Measurements from ENCODE around the gene PLEKHG2.

Gene PLEKHG2

DNA sequence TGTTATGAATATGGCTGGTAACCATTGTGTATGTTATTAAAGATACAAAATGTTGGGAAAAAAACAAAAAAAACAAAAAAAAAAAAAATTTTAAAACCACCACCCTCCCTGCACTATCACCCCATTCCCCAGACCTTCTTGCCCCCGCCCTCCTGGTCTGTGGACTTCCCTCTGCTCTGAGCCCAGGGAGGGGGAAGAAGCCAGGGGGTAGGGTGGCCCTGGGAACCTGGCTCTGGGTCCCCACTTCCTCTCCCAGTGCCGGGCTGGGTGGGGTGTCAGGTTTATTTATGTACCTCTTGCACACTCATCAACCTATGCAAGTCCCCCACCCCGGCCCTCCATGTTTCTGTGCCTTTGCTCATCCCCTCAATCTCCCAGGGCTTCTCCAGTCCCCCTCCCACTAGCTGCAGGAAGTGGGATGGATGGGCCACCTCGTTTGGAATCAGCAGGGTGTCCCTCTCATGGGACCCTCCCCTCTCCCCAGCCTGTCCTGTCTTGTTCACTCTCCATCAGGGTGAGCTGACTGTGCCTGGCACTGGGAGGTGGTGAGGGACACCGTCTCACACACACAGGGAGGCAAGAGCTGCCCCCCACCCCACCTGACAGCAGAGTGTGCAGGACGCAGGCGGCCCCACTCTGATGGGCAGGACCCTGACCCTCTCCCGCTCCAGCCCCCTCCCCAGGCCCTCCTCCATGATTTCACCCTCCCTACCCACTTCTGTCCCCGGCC, 27.5 kb upstream of the PLEKHG2 start:
- FAIRE-seq, result no peak

DNA sequence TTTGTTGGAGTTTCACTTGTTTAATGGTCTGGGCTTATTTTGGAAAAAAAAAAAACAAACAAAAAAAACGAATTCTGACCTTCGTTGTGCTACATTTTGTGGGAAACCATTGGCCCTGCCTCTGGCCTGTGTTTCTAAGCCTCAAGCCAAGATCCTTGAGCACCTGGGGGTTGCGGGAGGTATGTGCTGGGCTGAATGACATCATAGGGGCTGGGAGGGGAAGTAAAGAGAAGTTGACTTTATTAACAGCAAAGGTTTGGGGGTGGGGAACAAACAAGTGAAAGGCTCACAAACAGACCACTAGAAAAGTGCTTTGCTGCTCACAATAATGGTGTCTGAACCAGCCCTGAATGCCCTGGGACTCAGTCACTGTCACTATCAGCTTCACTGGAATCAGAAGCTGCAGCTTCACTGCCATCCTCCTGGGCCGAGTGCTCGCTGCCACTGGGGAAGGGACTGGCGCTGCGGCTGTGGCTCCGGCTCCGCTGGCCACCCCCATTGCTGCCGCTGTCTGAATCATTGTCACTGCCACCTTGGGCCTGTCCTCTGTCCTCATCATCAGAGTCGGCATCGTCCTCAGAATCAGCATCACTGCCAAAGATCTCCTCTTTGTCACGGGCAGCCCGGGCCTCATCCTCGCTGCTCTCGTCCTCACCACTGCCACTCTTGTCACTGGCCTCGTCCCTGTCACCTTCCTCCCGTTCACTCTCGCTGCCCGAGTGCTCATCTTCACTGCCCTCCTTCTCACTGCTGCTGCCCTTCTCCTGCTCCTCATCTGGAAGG, 26.6 kb upstream of the PLEKHG2 start:
- FAIRE-seq, result no peak

DNA sequence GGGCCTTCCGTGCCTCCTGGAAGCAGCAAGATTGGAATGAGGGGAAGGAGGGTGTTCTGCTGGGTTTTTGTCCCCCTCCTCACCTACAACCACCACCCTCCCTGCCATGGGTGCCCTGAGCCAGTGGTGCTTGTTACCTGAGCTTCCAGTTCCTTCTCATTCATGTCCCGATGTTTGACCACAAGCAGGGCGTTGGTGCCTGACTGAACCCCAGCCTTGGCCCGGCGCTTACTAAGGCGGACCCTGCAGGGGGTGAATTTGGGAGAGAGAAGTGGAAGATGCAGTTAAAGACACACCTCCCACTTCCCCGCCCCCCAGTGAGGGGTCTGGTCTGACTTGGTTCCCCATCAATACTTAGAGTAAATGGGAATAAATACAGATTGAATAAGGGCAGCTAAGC, 25.9 kb upstream of the PLEKHG2 start:
- FAIRE-seq, result no peak

DNA sequence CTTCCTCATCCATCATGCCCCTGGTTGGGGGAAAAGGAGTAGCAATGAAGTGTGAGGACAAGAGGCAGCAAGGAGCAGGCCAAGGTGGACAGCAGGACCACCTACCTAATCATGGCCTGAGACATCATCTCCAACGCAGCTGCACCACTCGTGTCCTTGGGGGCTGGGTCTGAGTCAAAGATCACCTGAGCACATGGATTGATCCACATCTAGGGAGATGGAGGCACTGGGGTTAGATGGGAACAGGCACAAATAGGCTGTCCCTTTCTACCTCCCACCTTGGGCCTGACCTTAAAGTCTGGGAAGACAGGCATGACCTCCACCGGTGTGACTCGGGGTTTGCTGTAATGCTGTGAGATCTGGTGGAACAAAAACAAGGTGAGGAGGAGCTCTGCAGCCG, 23.8 kb upstream of the PLEKHG2 start:
- FAIRE-seq, result no peak

DNA sequence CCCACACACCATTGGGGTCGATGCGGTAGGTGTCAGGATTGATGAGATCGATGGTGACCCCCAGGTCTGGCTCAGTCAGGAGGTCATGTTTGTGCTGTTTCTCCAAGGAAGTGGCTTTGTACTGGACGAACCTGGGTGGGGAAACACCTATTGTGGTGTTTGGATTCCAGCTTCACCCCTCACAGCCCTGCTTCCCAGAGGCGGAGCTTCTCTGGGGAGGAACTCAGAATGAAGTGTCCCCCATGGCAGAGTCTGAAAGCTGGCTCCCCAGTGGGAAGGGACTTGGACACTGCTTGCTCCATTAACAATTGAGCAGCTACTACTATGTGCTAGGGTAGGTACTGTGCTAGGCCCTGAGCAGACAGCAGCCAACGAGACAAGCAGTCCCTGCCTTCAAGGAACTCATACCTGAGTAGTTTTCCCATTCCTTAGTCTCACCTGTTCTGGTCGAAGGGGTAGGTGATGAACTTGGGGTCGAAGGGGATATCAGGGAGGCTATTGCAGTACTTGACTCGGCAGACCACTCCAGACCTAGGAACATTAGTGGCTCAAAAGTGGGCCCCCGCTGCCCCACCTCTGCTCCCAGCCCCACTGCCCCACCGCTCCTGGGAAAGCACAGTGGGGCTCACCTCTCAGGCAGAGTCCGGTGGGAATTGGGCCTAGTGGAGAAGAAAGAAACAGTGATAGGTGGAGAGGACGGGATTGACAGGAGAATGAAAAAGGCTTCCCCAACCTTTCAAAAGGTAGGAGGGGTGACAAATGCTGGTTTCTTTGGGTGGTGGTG, 22.6 kb upstream of the PLEKHG2 start:
- no peak for FAIRE-seq

DNA sequence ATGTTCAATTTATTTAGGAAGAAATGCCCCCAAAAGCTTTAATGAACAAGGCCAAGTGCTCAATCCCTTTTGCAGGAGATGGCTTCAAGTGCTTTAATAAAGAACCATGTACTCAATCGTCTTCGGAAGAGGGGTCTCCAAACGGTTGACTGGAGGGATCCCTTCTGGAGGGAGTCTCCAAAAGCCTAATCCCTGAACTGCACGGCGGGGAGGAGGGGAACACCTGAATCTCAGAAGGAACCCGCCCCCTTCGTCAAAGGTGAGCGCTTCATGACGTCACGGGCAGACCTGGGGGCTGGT, 22.1 kb upstream of the PLEKHG2 start:
- FAIRE-seq, result no peak

DNA sequence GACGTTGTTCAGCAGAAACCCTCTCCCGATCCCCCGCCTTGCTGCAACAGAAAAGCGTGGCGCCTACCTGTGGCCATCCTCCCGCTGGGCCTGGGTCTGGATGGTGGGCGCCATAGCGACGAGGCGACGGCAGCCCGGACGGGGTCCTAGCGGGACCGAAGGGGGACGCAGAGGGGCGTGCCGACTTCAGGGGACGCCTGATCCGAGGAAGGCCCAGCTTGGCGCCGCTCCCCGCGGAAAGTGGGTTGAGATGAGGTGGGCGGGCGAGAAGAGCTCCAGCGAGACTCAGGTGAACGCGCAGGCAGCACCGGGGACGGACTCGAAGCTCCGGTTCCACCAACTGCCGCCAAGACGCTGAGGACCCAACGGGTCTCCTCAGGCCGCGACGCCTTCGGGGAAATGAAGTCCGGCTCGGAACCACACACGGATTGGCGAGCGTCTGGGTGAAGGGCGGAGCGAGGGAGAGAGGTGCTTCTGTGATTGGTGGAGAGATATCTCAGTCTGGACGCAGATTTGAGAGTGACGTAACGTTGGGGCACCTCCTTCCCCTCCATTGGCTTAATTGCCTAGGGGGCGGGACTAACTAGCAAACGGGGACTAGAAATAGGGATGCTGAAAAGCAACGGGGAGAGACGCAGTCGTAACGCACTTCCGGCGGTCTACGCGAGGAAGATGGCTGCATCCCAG, 21.6 kb upstream of the PLEKHG2 start, which contains the start of the genes MED29 and PAF1:
Gene MED29, plus strand, starts transcription at position 628 of the 687 bp plus-strand sequence. Its CDS starts 45 bp downstream, at position 673.
Gene PAF1, minus strand, starts transcription at position 356 of the 687 bp plus-strand sequence. Its CDS starts 242 bp downstream, at position 114.
- FAIRE-seq, result peak; percentile 99

DNA sequence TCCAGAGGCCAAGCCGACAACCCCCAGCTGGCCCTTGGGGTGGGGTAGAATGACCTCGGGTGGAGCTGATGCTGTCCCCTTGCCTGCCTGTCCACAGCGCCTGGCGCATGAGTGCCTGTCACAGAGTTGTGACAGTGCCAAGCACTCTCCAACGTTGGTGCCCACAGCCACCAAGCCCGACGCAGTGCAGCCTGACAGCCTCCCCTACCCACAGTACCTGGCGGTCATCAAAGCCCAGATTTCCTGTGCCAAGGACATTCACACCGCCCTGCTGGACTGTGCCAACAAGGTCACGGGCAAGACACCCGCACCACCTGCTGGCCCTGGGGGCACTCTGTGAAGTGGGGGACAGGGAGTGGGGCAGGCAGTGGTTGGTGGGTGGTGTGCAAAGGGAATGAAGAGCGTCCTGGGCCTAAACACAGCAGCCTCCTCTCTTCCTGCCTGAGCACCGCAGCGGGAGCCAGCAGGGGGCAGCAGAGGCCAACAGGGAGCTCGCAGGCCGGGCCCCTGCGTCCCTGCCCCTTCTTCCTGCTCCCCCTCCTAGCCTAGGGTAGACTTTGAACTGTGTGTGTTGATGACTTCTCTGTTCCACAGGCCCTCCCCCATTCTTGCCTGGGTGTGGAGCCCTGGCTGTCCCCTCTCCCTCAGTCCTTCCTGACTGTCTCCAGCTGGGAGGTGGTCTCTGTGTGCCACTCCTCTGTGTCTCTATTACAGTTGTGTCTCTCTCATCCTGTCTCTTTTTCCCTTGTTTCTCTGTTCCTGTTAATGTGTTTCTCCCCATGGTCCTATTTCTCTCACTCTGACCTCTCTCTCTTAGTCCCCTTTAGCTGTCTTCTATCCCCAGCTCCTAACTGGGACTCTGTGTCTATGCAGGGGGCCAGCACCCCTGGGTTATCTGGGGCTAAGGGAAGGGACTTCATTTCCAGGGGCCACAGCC, 14.8 kb upstream of the PLEKHG2 start:
- FAIRE-seq, result no peak

DNA sequence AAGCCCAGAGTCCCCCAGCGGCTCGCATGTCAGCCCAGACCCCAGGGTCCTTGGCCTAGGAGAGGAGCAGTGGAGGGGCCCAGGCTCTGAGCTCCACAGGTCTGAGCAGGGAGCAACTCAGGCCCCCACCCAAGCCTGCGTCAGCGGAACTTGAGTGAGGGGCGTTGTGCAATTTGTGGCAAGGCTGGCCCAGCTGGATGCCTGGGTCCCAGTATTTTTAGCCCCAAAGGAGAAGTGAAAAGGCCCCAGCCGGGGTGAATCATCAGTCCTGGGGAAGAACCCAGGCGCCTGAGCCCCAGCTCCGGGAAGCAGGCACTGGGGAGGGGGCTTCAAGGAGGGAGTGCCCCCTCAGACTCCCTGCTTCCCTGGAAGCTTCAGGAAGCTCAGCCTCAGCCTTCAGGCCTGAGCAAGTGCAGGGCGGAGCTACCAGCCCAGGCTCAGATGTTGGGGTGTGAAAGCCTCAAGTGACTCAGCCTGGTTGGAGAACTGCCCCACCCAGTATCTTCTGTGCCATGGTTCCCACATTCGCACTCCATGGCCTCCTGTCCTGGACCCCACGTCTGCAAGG, 14.1 kb upstream of the PLEKHG2 start:
- no peak for FAIRE-seq

DNA sequence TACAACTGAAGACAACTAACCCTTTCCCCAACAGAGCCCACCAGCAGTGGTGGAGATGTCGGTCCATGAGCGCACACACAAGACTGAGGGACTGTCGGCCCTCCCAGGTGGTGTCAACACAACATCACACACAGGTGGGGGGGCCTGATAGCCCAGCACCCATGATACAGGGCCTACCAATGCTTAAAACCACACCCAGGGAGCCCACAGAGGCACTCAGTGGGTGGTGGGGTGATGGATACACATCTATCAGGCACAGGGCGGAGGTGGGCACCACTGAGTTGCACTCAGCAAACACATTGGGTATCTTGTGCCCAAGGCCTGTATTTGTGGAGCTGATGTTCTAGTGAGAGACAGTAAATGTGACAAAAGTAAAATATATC, 12.8 kb upstream of the PLEKHG2 start:
- FAIRE-seq, result no peak

DNA sequence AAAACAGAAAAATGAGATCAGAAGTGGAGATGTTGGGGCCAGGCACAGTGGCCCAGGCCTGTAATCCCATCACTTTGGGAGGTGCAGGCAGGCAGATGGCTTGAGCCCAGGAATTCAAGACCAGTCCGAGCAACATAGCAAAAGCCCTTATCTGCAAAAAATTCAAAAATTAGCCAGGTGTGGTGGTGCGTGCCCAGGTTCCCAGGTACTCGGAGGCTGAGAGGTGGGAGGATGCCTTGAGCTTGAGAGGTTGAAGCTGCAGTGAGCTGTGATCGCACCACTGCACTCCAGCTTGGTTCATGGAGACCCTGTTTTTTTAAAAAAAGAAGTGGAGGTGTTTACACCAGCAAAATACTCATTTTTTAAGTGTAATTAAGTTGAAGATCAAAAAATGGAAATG, 12.4 kb upstream of the PLEKHG2 start:
- FAIRE-seq, result no peak

DNA sequence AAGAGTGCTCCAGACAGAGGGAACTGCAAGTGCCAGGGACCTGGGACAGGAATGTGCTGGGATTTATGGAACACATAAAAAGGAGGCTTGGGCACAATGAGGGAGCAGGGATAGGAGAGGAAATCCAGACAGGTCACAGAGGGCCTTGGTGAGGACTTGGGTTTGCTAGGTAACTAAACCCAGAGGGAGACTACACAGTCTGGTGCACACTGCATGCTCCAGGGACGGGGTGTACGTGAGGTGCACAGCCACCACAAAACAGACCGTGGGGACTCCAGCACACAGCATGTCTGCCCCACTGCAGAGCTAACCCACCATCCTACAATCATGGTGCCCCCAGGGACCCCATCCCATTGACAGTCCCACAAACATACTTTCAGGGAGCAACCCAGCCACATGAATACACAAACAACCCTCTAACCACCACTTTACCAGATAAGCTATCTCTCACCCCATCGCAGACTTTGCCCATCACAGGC, 11.4 kb upstream of the PLEKHG2 start:
- no peak for FAIRE-seq

DNA sequence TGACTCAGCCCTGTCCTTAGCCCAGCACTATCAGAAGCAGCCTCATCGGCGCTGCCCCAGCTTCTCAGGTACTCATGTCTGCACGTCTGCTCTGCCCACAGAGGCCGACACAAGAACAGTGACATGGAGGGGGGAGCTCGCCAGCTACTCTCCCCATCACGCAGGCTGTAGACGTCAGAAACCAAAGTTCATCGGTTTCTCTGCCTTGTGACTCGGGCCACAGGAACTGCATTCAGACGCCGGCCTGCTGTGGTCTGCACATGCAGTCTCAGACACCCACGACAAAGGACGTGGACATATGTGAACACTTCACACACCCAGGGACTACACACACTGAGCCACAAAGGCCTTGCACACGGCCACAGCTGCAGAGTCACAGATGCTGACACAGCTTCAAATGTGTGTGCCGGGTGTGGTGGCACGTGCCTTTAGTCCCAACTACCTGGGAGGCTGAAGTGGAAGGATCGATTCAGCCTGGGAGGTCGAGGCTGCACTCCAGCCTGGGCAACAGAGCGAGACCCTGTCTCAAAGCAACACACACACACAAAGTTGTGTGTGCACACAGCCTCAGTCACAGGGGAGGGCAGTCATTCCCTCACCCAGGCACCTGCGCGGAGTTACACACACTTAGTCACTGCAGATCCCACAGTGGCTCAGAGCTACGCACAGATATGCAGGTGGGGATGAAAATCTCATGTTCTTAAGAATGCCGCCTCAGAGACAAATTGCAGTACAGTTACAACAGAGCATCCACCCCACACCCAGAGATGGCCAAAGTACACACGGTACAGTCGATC, 10.7 kb upstream of the PLEKHG2 start:
- no peak for FAIRE-seq

DNA sequence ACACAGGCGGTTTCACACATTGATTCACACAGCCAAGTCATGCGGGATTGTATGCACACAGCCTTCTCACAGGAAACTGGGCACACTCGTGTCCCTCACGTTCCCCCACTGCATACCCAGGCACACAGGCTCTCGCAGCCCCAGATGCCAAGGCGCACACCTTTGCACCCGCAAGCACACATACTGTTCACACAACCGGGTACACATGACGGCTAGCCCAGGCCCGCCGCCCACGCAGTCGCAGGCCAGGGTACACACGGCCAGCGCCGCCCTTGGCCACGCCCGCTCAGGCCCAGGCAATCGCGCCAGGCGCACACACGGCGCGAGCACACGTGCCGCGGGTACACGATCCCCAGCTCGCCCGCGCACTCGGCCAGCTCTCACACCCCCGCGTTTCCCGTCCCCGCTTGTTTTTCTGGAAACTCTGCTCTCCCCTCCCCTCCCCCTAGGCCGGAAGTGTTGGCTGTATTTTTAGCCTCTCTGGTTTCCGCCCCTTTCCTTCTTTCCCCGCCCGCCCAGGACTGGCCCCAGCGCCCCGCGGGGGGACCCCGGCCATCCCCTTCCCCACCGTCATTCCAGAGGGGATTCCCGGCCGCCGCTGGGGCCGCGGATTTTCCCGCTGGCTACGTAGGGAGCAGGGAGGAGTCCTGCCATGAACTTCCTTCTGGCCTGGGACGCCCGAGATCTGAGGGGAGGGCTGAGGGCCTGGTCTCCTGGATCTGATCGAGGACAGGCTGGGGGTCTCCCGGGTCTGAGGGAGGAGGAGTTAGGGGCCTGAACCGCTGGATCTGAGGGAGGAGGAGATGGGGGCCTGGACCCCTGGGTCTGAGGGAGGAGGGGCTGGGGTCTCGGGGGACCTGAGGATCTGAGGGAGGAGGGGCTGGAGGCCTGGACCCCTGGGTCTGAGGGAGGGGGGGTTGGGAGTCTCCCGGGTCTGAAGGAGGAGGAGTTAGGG, 9.8 kb upstream of the PLEKHG2 start:
- no peak for FAIRE-seq

DNA sequence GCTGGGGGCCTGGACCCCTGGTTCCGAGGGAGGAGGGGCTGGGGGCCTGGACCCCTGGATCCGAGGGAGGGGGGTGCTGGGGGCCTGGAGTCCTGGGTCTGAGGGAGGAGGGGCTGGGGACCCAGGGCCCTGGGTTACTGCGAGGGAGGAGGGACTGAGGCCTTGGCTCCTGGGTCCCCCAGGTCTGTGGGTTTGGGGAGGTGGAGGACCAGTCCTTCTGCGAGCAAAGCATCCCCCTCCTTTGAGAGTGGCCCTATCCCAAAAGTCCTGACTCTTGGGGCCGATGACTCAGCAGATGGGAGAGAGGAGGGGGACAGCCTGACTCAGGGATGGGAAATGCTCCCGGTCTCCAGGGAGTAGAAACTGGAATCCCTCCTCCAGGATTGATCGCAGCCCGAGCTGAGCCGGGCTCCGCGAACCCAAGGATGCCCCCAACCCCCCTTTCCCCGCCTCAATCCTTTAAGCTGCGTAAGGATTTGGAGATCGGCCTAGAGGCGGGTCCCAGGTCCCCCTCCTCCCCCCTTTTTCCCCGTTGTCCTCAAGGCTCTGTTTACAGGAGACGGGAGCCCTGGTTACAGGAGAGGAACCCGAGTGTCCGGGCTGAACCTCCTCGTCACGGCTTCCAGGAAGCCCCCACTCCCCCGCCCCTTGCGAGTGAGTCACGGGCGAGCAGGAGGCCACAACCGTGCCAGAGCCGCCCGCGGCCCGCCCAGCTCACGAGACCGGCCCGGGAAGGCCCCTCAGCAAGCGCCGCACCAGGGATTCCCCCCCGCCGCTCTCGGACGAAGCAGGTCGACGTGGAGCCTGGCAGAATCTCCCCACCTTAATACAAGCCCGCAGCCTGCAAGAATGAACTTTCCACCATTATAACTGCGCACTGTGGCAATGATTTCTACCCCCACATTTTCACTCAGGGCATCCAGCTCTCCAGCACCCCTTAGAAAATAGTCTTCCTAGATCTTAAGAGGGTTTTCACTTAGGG, 8.8 kb upstream of the PLEKHG2 start:
- FAIRE-seq, result no peak

DNA sequence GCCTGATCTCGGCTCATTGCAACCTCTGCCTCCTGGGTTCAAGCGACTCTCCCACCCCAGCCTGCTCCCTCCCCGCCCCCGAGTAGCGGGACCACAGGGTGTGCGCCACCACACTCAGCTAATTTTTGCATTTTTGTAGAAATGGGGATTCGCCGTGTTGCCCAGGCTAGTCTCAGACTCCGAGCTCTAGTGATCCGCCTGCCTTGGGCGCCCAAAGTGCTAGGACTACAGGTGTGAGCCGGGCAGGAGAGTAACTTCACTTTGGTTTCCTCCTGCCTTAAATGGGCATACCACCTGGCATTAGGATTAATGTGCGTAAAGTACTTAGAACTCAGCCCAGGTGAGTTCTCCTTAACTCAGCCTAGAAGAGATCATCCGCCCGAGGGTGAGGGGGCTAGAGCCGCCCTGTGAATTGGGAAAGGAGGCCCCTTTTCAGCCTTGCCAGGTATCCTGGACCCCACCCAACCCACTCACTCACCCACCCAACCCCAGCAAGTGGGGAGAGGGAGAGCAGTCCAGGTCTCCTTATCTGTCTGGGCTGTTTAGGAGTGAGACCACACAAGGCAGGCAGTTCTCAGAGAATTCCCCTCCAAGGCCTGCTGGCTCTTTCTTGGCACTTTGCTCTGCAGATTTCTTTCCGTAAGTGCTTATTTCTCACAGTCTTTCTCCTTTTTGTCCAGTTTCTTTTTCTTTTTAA, 7.1 kb upstream of the PLEKHG2 start:
- no peak for FAIRE-seq

DNA sequence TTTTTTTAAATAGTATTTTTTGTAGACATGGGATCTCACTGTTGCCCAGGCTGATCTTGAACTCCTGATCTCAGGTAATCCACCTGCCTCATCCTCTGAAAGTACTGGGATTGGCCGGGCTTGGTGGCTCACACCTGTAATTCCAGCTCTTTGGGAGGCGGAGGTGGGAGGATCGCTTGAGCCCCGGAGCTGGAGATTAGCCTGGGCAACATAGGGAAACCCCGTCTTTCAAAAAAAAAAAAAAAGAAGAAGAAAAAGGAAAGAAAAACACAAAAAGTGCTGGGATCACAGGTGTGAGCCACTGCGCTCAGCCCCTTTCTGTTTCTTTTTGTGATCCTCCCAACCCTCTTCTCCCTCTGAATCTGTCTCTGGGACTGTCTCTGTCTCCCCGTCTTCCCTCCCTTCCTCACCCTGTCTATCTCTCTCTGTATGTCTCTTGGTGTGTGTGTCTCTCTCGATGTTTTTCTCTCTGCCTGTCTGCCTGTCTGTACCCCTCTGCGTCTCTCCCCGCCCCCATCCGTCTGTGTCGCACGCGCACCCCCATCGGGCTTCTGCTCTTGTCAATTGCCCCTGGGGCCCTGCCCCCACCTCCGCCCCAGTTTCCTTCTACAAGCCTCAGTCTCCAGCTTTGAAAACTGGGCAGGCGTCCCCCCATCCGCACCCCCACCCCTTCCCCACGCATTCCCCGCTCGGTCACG, 6.4 kb upstream of the PLEKHG2 start:
- FAIRE-seq, result no peak

Measured in endometrium (tissue), 2 donors.